Prostate gland (tissue), 2 donors: ENCODE measurements around the gene FYB2. TPM values are rescaled to one million over a fixed set of nuclear protein-coding genes. Genes with fewer than 3 reads are reported as not detected.

ENCODE experiments used
- DNase-seq: peaks from one replicate; pipeline ENCODE4 v3.0.0-alpha.2; 2019; ENCODE audit warnings: low spot score
- H3K27ac ChIP-seq, 2 donors: fragments of 200-600 bp; sonication (generic); 2 replicates each; pipeline ENCODE4 v1.5.1; 2017 to 2019
- H3K27me3 ChIP-seq: fragments of 200-600 bp; sonication (generic); replicated peaks from 2 replicates; pipeline ENCODE4 v1.5.1; 2019; ENCODE audit not compliant: insufficient read depth
- H3K36me3 ChIP-seq, 2 donors: fragments of 200-600 bp; sonication (generic); 1 replicate in 1 of 2; 2 replicates in 1 of 2; pipeline versions ENCODE4 v1.5.1 to v1.8.1; 2017 to 2019
- H3K4me1 ChIP-seq: fragments of 200-600 bp; sonication (generic); replicated peaks from 2 replicates; pipeline ENCODE4 v1.5.1; 2019
- H3K4me3 ChIP-seq, 2 donors: fragments of 200-600 bp; sonication (generic); 2 replicates each; pipeline ENCODE4 v1.5.1; 2017 to 2019
- H3K9me3 ChIP-seq: fragments of 200-600 bp; sonication (generic); 2 replicates; pipeline ENCODE4 v1.5.1; 2017
- CTCF ChIP-seq, 4 experiments: fragments of 200-600 bp in 2 of 4; fragments of 450-650 bp in 2 of 4; sonication (generic) in 2 of 4; IDR thresholded peaks; 1 replicate in 3 of 4; 2 replicates in 1 of 4; pipeline ENCODE4 v1.5.1; 2016 to 2019; ENCODE audit warnings: antibody characterized with exemption in 4 of 4, mild to moderate bottlenecking in 2 of 4, moderate library complexity in 2 of 4
- POLR2A ChIP-seq: fragments of 450-650 bp; IDR thresholded peaks from one replicate; pipeline ENCODE4 v1.6.1; 2016; ENCODE audit warnings: antibody characterized with exemption, mild to moderate bottlenecking
- POLR2AphosphoS5 ChIP-seq: sonication (generic); formaldehyde crosslinking; IDR thresholded peaks from one replicate; pipeline ENCODE4 v1.6.1; 2017; ENCODE audit warnings: antibody characterized with exemption
- WGBS: methylation state at CpG from one replicate; pipeline ENCODE4 v1.1.5; 2018; 5-methylcytosine and 5-hydroxymethylcytosine counted together
- intact Hi-C: fragments of 100-400 bp; cut with DNase I; formaldehyde crosslinking; loops from one replicate; pipeline ENCODE4 v1.14.2; 2022
- total RNA-seq, 2 donors: library from RNA; depleted of rRNA; stranded (reverse); fragments of >200 nt; gene quantifications; one replicate each; pipeline ENCODE4 v1.1.0, GENCODE V29; 2016

FYB2 gene
- total RNA-seq, 2 donors from 2014 or later: 7.8 to 8.2 TPM

GRCh38 chr1:56827711-56828110 lies 8.5 kb upstream of the FYB2 start:
- Histone ChIP-seq H3K4me1 (no peaks in the 10 kb centered on the region), H3K4me3 (no peak overlapping the region), H3K36me3 (no peaks in the 10 kb centered on the region), H3K9me3 (no peaks in the 10 kb centered on the region), H3K27me3 (no peaks in the 10 kb centered on the region), H3K27ac (no peak overlapping the region)
- no peak for TF ChIP-seq POLR2A
- no peak for TF ChIP-seq CTCF (IDR thresholded peaks at IDR 0.05)
- TF ChIP-seq POLR2AphosphoS5: no peak
- intact Hi-C loops: loop anchor here (10.0 kb wide), 1 partner anchor 1543 kb away; no protein-coding TSS in a partner anchor
- no peak for DNase-seq

GRCh38 chr1:56825436-56825835 lies 6.2 kb upstream of the FYB2 start:
- Histone ChIP-seq H3K4me3 (no peak overlapping the region), H3K36me3 (no peaks in the 10 kb centered on the region), H3K9me3 (no peaks in the 10 kb centered on the region), H3K27me3 (no peaks in the 10 kb centered on the region), H3K27ac (no peak overlapping the region), H3K4me1 (peaks cover 4% of the 10 kb centered on the region)
- intact Hi-C loops: loop anchor here (10.0 kb wide), 1 partner anchor 1541 kb away; no protein-coding TSS in a partner anchor
- TF ChIP-seq POLR2AphosphoS5: no peak
- no peak for TF ChIP-seq CTCF (IDR thresholded peaks at IDR 0.05)
- TF ChIP-seq POLR2A: no peak
- no peak for DNase-seq
- 69% methylated on average over 4 of the region's 4 CpGs for WGBS

- intact Hi-C loops: loop anchor here (10.0 kb wide), 1 partner anchor 1540 kb away; no protein-coding TSS in a partner anchor
- Histone ChIP-seq H3K36me3 (no peaks in the 10 kb centered on the region), H3K4me1 (peaks cover 7% of the 10 kb centered on the region), H3K9me3 (no peaks in the 10 kb centered on the region), H3K27ac (no peak overlapping the region), H3K4me3 (no peak overlapping the region), H3K27me3 (no peaks in the 10 kb centered on the region)
- 94% methylated on average over 1 of the region's 1 CpG for WGBS
- no peak for DNase-seq
- no peak for TF ChIP-seq POLR2A
- TF ChIP-seq CTCF (IDR thresholded peaks at IDR 0.05): no peak
- TF ChIP-seq POLR2AphosphoS5: no peak
Observed at GRCh38 chr1:56824938-56825337, 5.7 kb upstream of the FYB2 start.

- intact Hi-C loops: loop anchor here (10.0 kb wide), 1 partner anchor 1539 kb away; no protein-coding TSS in a partner anchor
- H3K9me3 ChIP-seq: no peaks in the 10 kb centered on the region
- TF ChIP-seq POLR2A (no peak), CTCF (IDR thresholded peaks at IDR 0.05) (no peak), POLR2AphosphoS5 (no peak)
- DNase-seq: no peak
- WGBS: 97% methylated on average over 2 of the region's 2 CpGs
- no peak overlapping the region for H3K4me3 ChIP-seq
- no peaks in the 10 kb centered on the region for H3K36me3 ChIP-seq
- no peak overlapping the region for H3K27ac ChIP-seq
- no peaks in the 10 kb centered on the region for H3K27me3 ChIP-seq
- peaks cover 13% of the 10 kb centered on the region for H3K4me1 ChIP-seq
Observed at GRCh38 chr1:56824271-56824670, 5.1 kb upstream of the FYB2 start.

GRCh38 chr1:56821462-56821797 lies 2.2 kb upstream of the FYB2 start:
- Histone ChIP-seq H3K4me3 (no peak overlapping the region), H3K4me1 (peaks cover 14% of the 10 kb centered on the region), H3K27me3 (no peaks in the 10 kb centered on the region), H3K9me3 (no peaks in the 10 kb centered on the region), H3K27ac (no peak overlapping the region), H3K36me3 (no peaks in the 10 kb centered on the region)
- DNase-seq: no peak
- WGBS: 8% methylated on average over 1 of the region's 1 CpG
- intact Hi-C loops: loop anchor here (10.0 kb wide), 1 partner anchor 1537 kb away; no protein-coding TSS in a partner anchor
- TF ChIP-seq CTCF (IDR thresholded peaks at IDR 0.05): no peak
- TF ChIP-seq POLR2AphosphoS5: no peak
- no peak for TF ChIP-seq POLR2A
